KMS-11 (cell line): ENCODE measurements around the gene NT5C2.

ENCODE experiments used
- H2AFZ ChIP-seq: fragments of 200-600 bp; sonication (generic); 2 replicates; pipeline ENCODE4 v1.6.1; 2016; ENCODE audit warnings: antibody characterized with exemption, mixed run types, low read depth
- H3K27ac ChIP-seq: fragments of 200-600 bp; sonication (generic); 2 replicates; pipeline ENCODE4 v1.6.1; 2016; ENCODE audit warnings: mild to moderate bottlenecking, mixed run types
- H3K27me3 ChIP-seq: fragments of 200-600 bp; sonication (generic); 2 replicates; pipeline ENCODE4 v1.6.1; 2017; ENCODE audit warnings: mild to moderate bottlenecking, low read depth, mixed run types, moderate library complexity; ENCODE audit not compliant: insufficient read depth
- H3K36me3 ChIP-seq: fragments of 200-600 bp; sonication (generic); 2 replicates; pipeline ENCODE4 v1.6.1; 2017; ENCODE audit warnings: mild to moderate bottlenecking, mixed run types; ENCODE audit not compliant: insufficient read depth
- H3K4me1 ChIP-seq: fragments of 200-600 bp; sonication (generic); 2 replicates; pipeline ENCODE4 v1.6.1; 2016; ENCODE audit warnings: mild to moderate bottlenecking, low read depth, mixed run types; ENCODE audit not compliant: poor library complexity, severe bottlenecking
- H3K4me2 ChIP-seq: fragments of 200-600 bp; sonication (generic); 2 replicates; pipeline ENCODE4 v1.7.0; 2016; ENCODE audit warnings: mild to moderate bottlenecking, mixed run types
- H3K4me3 ChIP-seq: fragments of 200-600 bp; sonication (generic); IDR thresholded peaks from 2 replicates; pipeline ENCODE4 v1.6.1; 2017; ENCODE audit warnings: low read depth, low read length, mixed read lengths; ENCODE audit not compliant: insufficient read depth
- H3K79me2 ChIP-seq: fragments of 200-600 bp; sonication (generic); 2 replicates; pipeline ENCODE4 v1.6.1; 2016; ENCODE audit warnings: low read depth, mixed run types; ENCODE audit not compliant: insufficient read depth
- H3K9ac ChIP-seq: fragments of 200-600 bp; sonication (generic); 2 replicates; pipeline ENCODE4 v1.6.1; 2016; ENCODE audit warnings: mild to moderate bottlenecking, mixed run types
- H4K20me1 ChIP-seq: fragments of 200-600 bp; sonication (generic); 2 replicates; pipeline ENCODE4 v1.6.1; 2016; ENCODE audit warnings: mild to moderate bottlenecking, mixed run types; ENCODE audit not compliant: insufficient read depth
- CTCF ChIP-seq: fragments of 200-600 bp; sonication (generic); conservative IDR thresholded peaks from 2 replicates; pipeline ENCODE4 v1.6.1; 2017; ENCODE audit warnings: low read depth, mild to moderate bottlenecking, antibody characterized with exemption, low read length, moderate library complexity, mixed read lengths

The NT5C2 gene

GRCh38 chr10:103049237-103049636, 143.8 kb downstream of the NT5C2 start:
- Histone ChIP-seq H3K4me2 (no peak overlapping the region), H4K20me1 (no peaks in the 10 kb centered on the region), H2AFZ (no peak overlapping the region), H3K27ac (no peak overlapping the region), H3K36me3 (no peaks in the 10 kb centered on the region), H3K79me2 (no peaks in the 10 kb centered on the region), H3K4me1 (peaks cover 5% of the 10 kb centered on the region), H3K4me3 (no peak overlapping the region), H3K27me3 (no peaks in the 10 kb centered on the region), H3K9ac (no peak overlapping the region)
- TF ChIP-seq CTCF = no peak

- Histone ChIP-seq H3K36me3 (no peaks in the 10 kb centered on the region), H4K20me1 (no peaks in the 10 kb centered on the region), H3K4me2 (no peak overlapping the region), H3K9ac (no peak overlapping the region), H3K27me3 (no peaks in the 10 kb centered on the region), H3K27ac (no peak overlapping the region), H3K4me3 (no peak overlapping the region), H3K4me1 (no peaks in the 10 kb centered on the region), H3K79me2 (no peaks in the 10 kb centered on the region), H2AFZ (no peak overlapping the region)
- TF ChIP-seq CTCF = no peak
These were observed 145.7 kb downstream of the NT5C2 start for GRCh38 chr10:103047381-103047780.

GRCh38 chr10:103045961-103046360, 147.1 kb downstream of the NT5C2 start:
- no peak overlapping the region for H3K4me3 ChIP-seq
- H3K4me2 ChIP-seq = no peak overlapping the region
- no peaks in the 10 kb centered on the region for H4K20me1 ChIP-seq
- no peaks in the 10 kb centered on the region for H3K27me3 ChIP-seq
- no peaks in the 10 kb centered on the region for H3K36me3 ChIP-seq
- no peaks in the 10 kb centered on the region for H3K79me2 ChIP-seq
- no peak for TF ChIP-seq CTCF
- H3K9ac ChIP-seq = no peak overlapping the region
- no peak overlapping the region for H3K27ac ChIP-seq
- H3K4me1 ChIP-seq = no peaks in the 10 kb centered on the region
- no peak overlapping the region for H2AFZ ChIP-seq

- no peak overlapping the region for H3K9ac ChIP-seq
- H3K4me1 ChIP-seq = no peaks in the 10 kb centered on the region
- no peak overlapping the region for H3K4me2 ChIP-seq
- H3K79me2 ChIP-seq = no peaks in the 10 kb centered on the region
- no peaks in the 10 kb centered on the region for H3K27me3 ChIP-seq
- no peak overlapping the region for H2AFZ ChIP-seq
- no peak for TF ChIP-seq CTCF
- no peaks in the 10 kb centered on the region for H4K20me1 ChIP-seq
- H3K36me3 ChIP-seq = no peaks in the 10 kb centered on the region
- H3K4me3 ChIP-seq = no peak overlapping the region
- H3K27ac ChIP-seq = no peak overlapping the region
These were observed 148.1 kb downstream of the NT5C2 start for GRCh38 chr10:103044942-103045489.

GRCh38 chr10:103042908-103043307, 150.2 kb downstream of the NT5C2 start:
- H3K27me3 ChIP-seq = no peaks in the 10 kb centered on the region
- no peak overlapping the region for H3K9ac ChIP-seq
- H4K20me1 ChIP-seq = no peaks in the 10 kb centered on the region
- no peaks in the 10 kb centered on the region for H3K4me1 ChIP-seq
- H3K4me3 ChIP-seq = no peak overlapping the region
- no peak overlapping the region for H3K27ac ChIP-seq
- H3K79me2 ChIP-seq = no peaks in the 10 kb centered on the region
- no peak overlapping the region for H3K4me2 ChIP-seq
- H3K36me3 ChIP-seq = no peaks in the 10 kb centered on the region
- TF ChIP-seq CTCF = no peak
- no peak overlapping the region for H2AFZ ChIP-seq
